RWPE1 (cell line): ENCODE data around the gene CCDC150.
"Not testable (repeated sequence)": the region's sequence is repeated elsewhere in the genome, so short reads cannot be mapped to it uniquely, and the experiment has no call there.

Source experiments
- CTCF ChIA-PET: fragments of 350-600 bp; sonication (Branson Sonifier 250); formaldehyde crosslinking; extraction: SDS; loops from one replicate; lab custom pipeline; 2021; lab: Yijun Ruan, JAX
- POLR2A ChIA-PET: fragments of 400-600 bp; formaldehyde crosslinking; extraction: SDS; loops from one replicate; lab custom pipeline; 2020; ENCODE audit warnings: antibody characterized with exemption; ENCODE audit not compliant: low non-redundant PET; lab: Yijun Ruan, JAX
- DNase-seq: peaks from one replicate; pipeline ENCODE4 v3.0.0; 2012; ENCODE audit warnings: low spot score
- H3K27ac ChIP-seq: fragments of 450-650 bp; 2 replicates; pipeline ENCODE4 v1.5.1; 2017
- CTCF ChIP-seq: fragments of 450-650 bp; conservative IDR thresholded peaks from 2 replicates; pipeline ENCODE4 v1.5.1; 2017; ENCODE audit warnings: low read depth, mild to moderate bottlenecking

CCDC150 gene

GRCh38 chr2:196604196-196604595 lies 35.3 kb upstream of the CCDC150 start:
- POLR2A ChIA-PET: no interaction called here
- TF ChIP-seq CTCF: no peak
- CTCF ChIA-PET: no interaction called here

GRCh38 chr2:196606516-196606915 lies 33.0 kb upstream of the CCDC150 start:
- CTCF ChIA-PET: interaction anchor here (1.2 kb wide), 1 partner anchor 14 kb away, joined by 3 read pairs; no protein-coding TSS in a partner anchor
- TF ChIP-seq CTCF: no peak
- POLR2A ChIA-PET: no interaction called here
- no peak overlapping the region for H3K27ac ChIP-seq
- DNase-seq: no peak

More at GRCh38 chr2:196604196-196604595, 35.3 kb upstream of the CCDC150 start:
- DNase-seq: no peak
- no peak overlapping the region for H3K27ac ChIP-seq

- no peak overlapping the region for H3K27ac ChIP-seq
Measured at GRCh38 chr2:196607073-196607472, 32.4 kb upstream of the CCDC150 start.

GRCh38 chr2:196607896-196608295 lies 31.6 kb upstream of the CCDC150 start:
- POLR2A ChIA-PET, DNase-seq: not testable (repeated sequence)
- peak overlapping the region; percentile 73 for H3K27ac ChIP-seq
- CTCF ChIA-PET: interaction anchor here (0.7 kb wide), 1 partner anchor 25 kb away, joined by 3 read pairs; no protein-coding TSS in a partner anchor

More at GRCh38 chr2:196607073-196607472, 32.4 kb upstream of the CCDC150 start:
- POLR2A ChIA-PET: no interaction called here
- no peak for DNase-seq
- CTCF ChIA-PET: no interaction called here
- no peak for TF ChIP-seq CTCF

GRCh38 chr2:196609806-196610205 lies 29.7 kb upstream of the CCDC150 start:
- H3K27ac ChIP-seq: no peak overlapping the region
- TF ChIP-seq CTCF: no peak
- ChIA-PET CTCF (interaction anchor here (0.6 kb wide), 1 partner anchor 641 kb away, joined by 4 read pairs; no protein-coding TSS in a partner anchor), POLR2A (no interaction called here)
- no peak for DNase-seq

- H3K27ac ChIP-seq: no peak overlapping the region
- DNase-seq: no peak
- TF ChIP-seq CTCF: no peak
- ChIA-PET CTCF (interaction anchor here (0.6 kb wide), 1 partner anchor 17 kb away, joined by 4 read pairs; no protein-coding TSS in a partner anchor), POLR2A (no interaction called here)
Measured at GRCh38 chr2:196610796-196611195, 28.7 kb upstream of the CCDC150 start.

GRCh38 chr2:196613302-196613701 lies 26.2 kb upstream of the CCDC150 start:
- CTCF ChIA-PET: no interaction called here

More at GRCh38 chr2:196613302-196613701, 26.2 kb upstream of the CCDC150 start:
- no peak for TF ChIP-seq CTCF
- no peak for DNase-seq
- no peak overlapping the region for H3K27ac ChIP-seq
- POLR2A ChIA-PET: no interaction called here
